HepG2 (cell line): ENCODE measurements around the gene NXT1. TPM values are rescaled to one million over a fixed set of nuclear protein-coding genes. Genes with fewer than 3 reads are reported as not detected.

Experiments
- CREM ChIP-seq, 2 experiments: sonication (generic) in 1 of 2; formaldehyde crosslinking in 1 of 2; IDR thresholded peaks; 2 replicates each; pipeline versions ENCODE4 v1.4.0 to v1.6.1; 2016 to 2020; ENCODE audit warnings: antibody characterized with exemption in 1 of 2, mild to moderate bottlenecking in 1 of 2, missing genetic modification reagents in 1 of 2
- FIP1L1 ChIP-seq: fragments of 200-400 bp; formaldehyde crosslinking; IDR thresholded peaks from 2 replicates; pipeline ENCODE4 v1.6.1; 2018; ENCODE audit warnings: low read depth, mild to moderate bottlenecking, low read length, moderate library complexity, borderline replicate concordance; ENCODE audit not compliant: insufficient read depth
- HNRNPL ChIP-seq: fragments of 200-400 bp; formaldehyde crosslinking; IDR thresholded peaks from 2 replicates; pipeline ENCODE4 v1.6.1; 2017; ENCODE audit warnings: mild to moderate bottlenecking, low read depth, low read length
- MATR3 ChIP-seq: sonication (generic); formaldehyde crosslinking; IDR thresholded peaks from 2 replicates; pipeline ENCODE4 v1.4.0; 2020; ENCODE audit warnings: missing genetic modification reagents
- NFATC3 ChIP-seq: sonication (generic); formaldehyde crosslinking; IDR thresholded peaks from 2 replicates; pipeline ENCODE4 v1.5.1; 2020; ENCODE audit warnings: mild to moderate bottlenecking, missing genetic modification reagents
- TAF15 ChIP-seq: fragments of 200-400 bp; formaldehyde crosslinking; IDR thresholded peaks from one replicate; pipeline ENCODE4 v1.6.1; 2018; ENCODE audit warnings: mild to moderate bottlenecking, low read depth, low read length; ENCODE audit not compliant: poor library complexity, severe bottlenecking
- TGIF2 ChIP-seq: IDR thresholded peaks from 2 replicates; pipeline ENCODE4 v1.6.1; 2016; ENCODE audit warnings: control low read depth, missing compliant biosample characterization
- TP53 ChIP-seq: sonication (generic); formaldehyde crosslinking; conservative IDR thresholded peaks from 2 replicates; pipeline ENCODE4 v1.4.0; 2020; ENCODE audit warnings: missing genetic modification reagents
- WIZ ChIP-seq: sonication (generic); formaldehyde crosslinking; IDR thresholded peaks from 2 replicates; pipeline ENCODE4 v1.5.1; 2020; ENCODE audit warnings: mild to moderate bottlenecking, missing genetic modification reagents
- ZKSCAN8 ChIP-seq: IDR thresholded peaks from 2 replicates; pipeline ENCODE4 v1.6.1; 2016; ENCODE audit warnings: borderline replicate concordance, missing genetic modification reagents, missing compliant biosample characterization
- ZMYM3 ChIP-seq: sonication (generic); formaldehyde crosslinking; IDR thresholded peaks from 2 replicates; pipeline ENCODE4 v1.5.1; 2020; ENCODE audit warnings: mild to moderate bottlenecking, missing genetic modification reagents
- ZNF383 ChIP-seq: sonication (generic); formaldehyde crosslinking; IDR thresholded peaks from 2 replicates; pipeline ENCODE4 v1.4.0; 2020; ENCODE audit warnings: missing genetic modification reagents, mild to moderate bottlenecking, borderline replicate concordance
- ZNF792 ChIP-seq: IDR thresholded peaks from 2 replicates; pipeline ENCODE4 v1.6.1; 2016
- polyA plus RNA-seq, 8 experiments: library from polyadenylated mRNA; depleted of rRNA in 3 of 8; stranded (reverse) in 7 of 8; unstranded in 1 of 8; fragments of >200 nt; fragmentation: Illumina TruSeq in 4 of 8; extraction: Trizol in 4 of 8; gene quantifications; 2 replicates each; pipeline versions ENCODE4 v1.2.1 to v1.2.3, GENCODE V29; 2011 to 2016; ENCODE audit warnings: low read depth in 4 of 8, missing spikeins in 1 of 8, mixed read lengths in 1 of 8; ENCODE audit not compliant: insufficient read depth in 1 of 8
- total RNA-seq, 5 experiments: library from RNA; depleted of rRNA; stranded (reverse); fragments of >200 nt; fragmentation: Illumina TruSeq; extraction: Trizol; gene quantifications; 2 replicates each; pipeline ENCODE4 v1.2.3, GENCODE V29; 2016; ENCODE audit warnings: low read depth in 1 of 5
- TF ChIP-seq, protein P1 (sequence below): sonication (generic); formaldehyde crosslinking; IDR thresholded peaks from 2 replicates; pipeline ENCODE4 v1.9.0; 2021; ENCODE audit warnings: mild to moderate bottlenecking, missing genetic modification reagents
- TF ChIP-seq, protein P2 (sequence below): sonication (generic); formaldehyde crosslinking; IDR thresholded peaks from 2 replicates; pipeline ENCODE4 v1.8.0; 2022; ENCODE audit warnings: mild to moderate bottlenecking, missing genetic modification reagents
- TF ChIP-seq, protein P3 (sequence below): sonication (generic); formaldehyde crosslinking; conservative IDR thresholded peaks from 2 replicates; pipeline ENCODE4 v1.8.0; 2022; ENCODE audit warnings: low read depth, missing genetic modification reagents
- TF ChIP-seq, protein P4 (sequence below): sonication (generic); formaldehyde crosslinking; IDR thresholded peaks from 2 replicates; pipeline ENCODE4 v1.4.0; 2020; ENCODE audit warnings: missing genetic modification reagents

NXT1 gene
- total and polyA plus RNA-seq, 2 of the 13 experiments (the other 11 are each of a cell fraction or from before 2014, with no cell fraction given), result 35.6 to 65.9 TPM

DNA sequence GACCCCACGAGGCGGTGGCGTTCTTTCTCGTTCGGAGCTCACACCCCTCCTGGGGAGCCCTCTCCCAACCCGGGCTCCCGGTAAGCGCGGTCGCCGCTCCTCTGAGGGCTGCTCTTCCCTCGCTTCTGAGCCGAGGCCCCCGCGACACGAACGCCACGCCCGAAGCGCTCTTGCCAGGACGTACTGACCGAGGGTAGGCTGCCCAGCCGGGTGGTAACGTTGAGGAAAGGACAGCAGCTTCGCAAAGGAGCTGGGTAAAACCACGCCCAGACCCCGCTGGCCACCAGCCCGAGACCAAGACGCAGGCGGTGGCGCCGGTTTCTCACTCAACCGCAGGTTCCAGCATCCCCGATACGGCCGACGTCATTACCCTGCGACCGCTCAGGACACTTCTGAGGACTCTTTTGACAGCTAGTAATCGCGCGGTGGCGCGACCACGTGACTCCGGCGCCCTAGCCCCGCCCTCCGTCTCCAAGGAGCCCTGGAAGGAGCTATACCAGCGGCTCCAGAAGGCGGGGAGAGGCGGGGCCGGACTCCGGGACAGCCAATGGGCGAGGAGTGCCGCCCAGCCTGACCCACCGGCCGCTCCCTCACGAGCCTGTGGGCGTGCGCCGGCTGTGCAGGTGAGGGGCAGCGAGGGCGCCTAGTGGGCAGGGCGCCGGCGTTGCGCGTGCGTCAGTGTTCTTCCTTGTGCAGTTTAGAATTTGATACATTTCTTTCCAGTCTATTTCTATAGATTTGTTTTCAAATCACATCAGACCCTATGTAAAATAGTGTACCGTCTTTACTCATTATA lies 7.4 kb downstream of the NXT1 start (continued):
- TF ChIP-seq NFATC3 (CRISPR knock-in tag), result no peak
- TF ChIP-seq, protein P1, sequence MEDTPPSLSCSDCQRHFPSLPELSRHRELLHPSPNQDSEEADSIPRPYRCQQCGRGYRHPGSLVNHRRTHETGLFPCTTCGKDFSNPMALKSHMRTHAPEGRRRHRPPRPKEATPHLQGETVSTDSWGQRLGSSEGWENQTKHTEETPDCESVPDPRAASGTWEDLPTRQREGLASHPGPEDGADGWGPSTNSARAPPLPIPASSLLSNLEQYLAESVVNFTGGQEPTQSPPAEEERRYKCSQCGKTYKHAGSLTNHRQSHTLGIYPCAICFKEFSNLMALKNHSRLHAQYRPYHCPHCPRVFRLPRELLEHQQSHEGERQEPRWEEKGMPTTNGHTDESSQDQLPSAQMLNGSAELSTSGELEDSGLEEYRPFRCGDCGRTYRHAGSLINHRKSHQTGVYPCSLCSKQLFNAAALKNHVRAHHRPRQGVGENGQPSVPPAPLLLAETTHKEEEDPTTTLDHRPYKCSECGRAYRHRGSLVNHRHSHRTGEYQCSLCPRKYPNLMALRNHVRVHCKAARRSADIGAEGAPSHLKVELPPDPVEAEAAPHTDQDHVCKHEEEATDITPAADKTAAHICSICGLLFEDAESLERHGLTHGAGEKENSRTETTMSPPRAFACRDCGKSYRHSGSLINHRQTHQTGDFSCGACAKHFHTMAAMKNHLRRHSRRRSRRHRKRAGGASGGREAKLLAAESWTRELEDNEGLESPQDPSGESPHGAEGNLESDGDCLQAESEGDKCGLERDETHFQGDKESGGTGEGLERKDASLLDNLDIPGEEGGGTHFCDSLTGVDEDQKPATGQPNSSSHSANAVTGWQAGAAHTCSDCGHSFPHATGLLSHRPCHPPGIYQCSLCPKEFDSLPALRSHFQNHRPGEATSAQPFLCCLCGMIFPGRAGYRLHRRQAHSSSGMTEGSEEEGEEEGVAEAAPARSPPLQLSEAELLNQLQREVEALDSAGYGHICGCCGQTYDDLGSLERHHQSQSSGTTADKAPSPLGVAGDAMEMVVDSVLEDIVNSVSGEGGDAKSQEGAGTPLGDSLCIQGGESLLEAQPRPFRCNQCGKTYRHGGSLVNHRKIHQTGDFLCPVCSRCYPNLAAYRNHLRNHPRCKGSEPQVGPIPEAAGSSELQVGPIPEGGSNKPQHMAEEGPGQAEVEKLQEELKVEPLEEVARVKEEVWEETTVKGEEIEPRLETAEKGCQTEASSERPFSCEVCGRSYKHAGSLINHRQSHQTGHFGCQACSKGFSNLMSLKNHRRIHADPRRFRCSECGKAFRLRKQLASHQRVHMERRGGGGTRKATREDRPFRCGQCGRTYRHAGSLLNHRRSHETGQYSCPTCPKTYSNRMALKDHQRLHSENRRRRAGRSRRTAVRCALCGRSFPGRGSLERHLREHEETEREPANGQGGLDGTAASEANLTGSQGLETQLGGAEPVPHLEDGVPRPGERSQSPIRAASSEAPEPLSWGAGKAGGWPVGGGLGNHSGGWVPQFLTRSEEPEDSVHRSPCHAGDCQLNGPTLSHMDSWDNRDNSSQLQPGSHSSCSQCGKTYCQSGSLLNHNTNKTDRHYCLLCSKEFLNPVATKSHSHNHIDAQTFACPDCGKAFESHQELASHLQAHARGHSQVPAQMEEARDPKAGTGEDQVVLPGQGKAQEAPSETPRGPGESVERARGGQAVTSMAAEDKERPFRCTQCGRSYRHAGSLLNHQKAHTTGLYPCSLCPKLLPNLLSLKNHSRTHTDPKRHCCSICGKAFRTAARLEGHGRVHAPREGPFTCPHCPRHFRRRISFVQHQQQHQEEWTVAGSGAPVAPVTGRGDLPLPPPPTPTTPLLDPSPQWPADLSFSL, result no peak
- peak; percentile 99 for TF ChIP-seq CREM (IDR thresholded peaks at IDR 0.05)
- peak; percentile 92 for TF ChIP-seq CREM (CRISPR knock-in tag; IDR thresholded peaks at IDR 0.05)
- no peak for TF ChIP-seq ZNF383
- no peak for TF ChIP-seq HNRNPL
- TF ChIP-seq ZMYM3 (CRISPR knock-in tag), result no peak
- TF ChIP-seq MATR3 (CRISPR knock-in tag), result no peak
- peak; percentile 98 for TF ChIP-seq TGIF2 (CRISPR knock-in tag)
- peak; percentile 96 for TF ChIP-seq TAF15
- TF ChIP-seq ZKSCAN8 (CRISPR knock-in tag), result peak; percentile 88; the same call in 1 of the 2 replicates
- no peak for TF ChIP-seq FIP1L1
- TF ChIP-seq, protein P2, sequence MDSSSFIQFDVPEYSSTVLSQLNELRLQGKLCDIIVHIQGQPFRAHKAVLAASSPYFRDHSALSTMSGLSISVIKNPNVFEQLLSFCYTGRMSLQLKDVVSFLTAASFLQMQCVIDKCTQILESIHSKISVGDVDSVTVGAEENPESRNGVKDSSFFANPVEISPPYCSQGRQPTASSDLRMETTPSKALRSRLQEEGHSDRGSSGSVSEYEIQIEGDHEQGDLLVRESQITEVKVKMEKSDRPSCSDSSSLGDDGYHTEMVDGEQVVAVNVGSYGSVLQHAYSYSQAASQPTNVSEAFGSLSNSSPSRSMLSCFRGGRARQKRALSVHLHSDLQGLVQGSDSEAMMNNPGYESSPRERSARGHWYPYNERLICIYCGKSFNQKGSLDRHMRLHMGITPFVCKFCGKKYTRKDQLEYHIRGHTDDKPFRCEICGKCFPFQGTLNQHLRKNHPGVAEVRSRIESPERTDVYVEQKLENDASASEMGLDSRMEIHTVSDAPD (CRISPR knock-in tag), result no peak
- 0 out of 2 replicates have a peak, but pooled peaks have one; percentile 71 for TF ChIP-seq TP53
- no peak for TF ChIP-seq WIZ
- TF ChIP-seq ZNF792 (CRISPR knock-in tag), result peak; percentile 53; the same call in 1 of the 2 replicates
- TF ChIP-seq, protein P3, sequence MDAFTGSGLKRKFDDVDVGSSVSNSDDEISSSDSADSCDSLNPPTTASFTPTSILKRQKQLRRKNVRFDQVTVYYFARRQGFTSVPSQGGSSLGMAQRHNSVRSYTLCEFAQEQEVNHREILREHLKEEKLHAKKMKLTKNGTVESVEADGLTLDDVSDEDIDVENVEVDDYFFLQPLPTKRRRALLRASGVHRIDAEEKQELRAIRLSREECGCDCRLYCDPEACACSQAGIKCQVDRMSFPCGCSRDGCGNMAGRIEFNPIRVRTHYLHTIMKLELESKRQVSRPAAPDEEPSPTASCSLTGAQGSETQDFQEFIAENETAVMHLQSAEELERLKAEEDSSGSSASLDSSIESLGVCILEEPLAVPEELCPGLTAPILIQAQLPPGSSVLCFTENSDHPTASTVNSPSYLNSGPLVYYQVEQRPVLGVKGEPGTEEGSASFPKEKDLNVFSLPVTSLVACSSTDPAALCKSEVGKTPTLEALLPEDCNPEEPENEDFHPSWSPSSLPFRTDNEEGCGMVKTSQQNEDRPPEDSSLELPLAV (CRISPR knock-in tag), result no peak
- TF ChIP-seq, protein P4, sequence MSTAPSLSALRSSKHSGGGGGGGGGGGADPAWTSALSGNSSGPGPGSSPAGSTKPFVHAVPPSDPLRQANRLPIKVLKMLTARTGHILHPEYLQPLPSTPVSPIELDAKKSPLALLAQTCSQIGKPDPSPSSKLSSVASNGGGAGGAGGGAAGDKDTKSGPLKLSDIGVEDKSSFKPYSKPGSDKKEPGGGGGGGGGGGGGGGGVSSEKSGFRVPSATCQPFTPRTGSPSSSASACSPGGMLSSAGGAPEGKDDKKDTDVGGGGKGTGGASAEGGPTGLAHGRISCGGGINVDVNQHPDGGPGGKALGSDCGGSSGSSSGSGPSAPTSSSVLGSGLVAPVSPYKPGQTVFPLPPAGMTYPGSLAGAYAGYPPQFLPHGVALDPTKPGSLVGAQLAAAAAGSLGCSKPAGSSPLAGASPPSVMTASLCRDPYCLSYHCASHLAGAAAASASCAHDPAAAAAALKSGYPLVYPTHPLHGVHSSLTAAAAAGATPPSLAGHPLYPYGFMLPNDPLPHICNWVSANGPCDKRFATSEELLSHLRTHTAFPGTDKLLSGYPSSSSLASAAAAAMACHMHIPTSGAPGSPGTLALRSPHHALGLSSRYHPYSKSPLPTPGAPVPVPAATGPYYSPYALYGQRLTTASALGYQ (CRISPR knock-in tag), result peak; percentile 86; the same call in 1 of the 2 replicates
